ENCODE measurements around the gene TRIO. TPM values are rescaled to one million over a fixed set of nuclear protein-coding genes. Genes with fewer than 3 reads are reported as not detected.
A peak's percentile ranks its signal among the peaks of the same experiment; 100 is the strongest.

The TRIO gene
- total RNA-seq, 4 donors from 2014 or later = 21.2 to 105 (median 47.6) TPM

- Histone ChIP-seq H3K27ac (no peak overlapping the region), H3K9me3 (no peaks in the 10 kb centered on the region), H3K4me3 (no peak overlapping the region), H3K36me3 (peaks cover 0 to 24% (median 0%) of the 10 kb centered on the region in 3 donors), H3K4me1 (no peaks in the 10 kb centered on the region), H3K27me3 (no peaks in the 10 kb centered on the region)
- intact Hi-C loops (cut with DNase I) = no loop called here
- WGBS, 2 donors = 86 to 89% methylated on average over 5 of the region's 5 CpGs
- no peak for TF ChIP-seq POLR2A (IDR thresholded peaks at IDR 0.05)
- no peak for TF ChIP-seq CTCF (IDR thresholded peaks at IDR 0.05)
- DNase-seq = no peak
These were observed 293.8 kb downstream of the TRIO start for GRCh38 chr5:14436801-14437542.

- no peak for TF ChIP-seq POLR2A (IDR thresholded peaks at IDR 0.05)
- TF ChIP-seq CTCF (IDR thresholded peaks at IDR 0.05) = no peak
- Histone ChIP-seq H3K4me3 (no peak overlapping the region), H3K9me3 (no peaks in the 10 kb centered on the region), H3K27ac (no peak overlapping the region), H3K36me3 (peaks cover 0 to 22% (median 0%) of the 10 kb centered on the region in 3 donors), H3K27me3 (no peaks in the 10 kb centered on the region), H3K4me1 (no peaks in the 10 kb centered on the region)
- intact Hi-C loops (cut with DNase I) = no loop called here
- 80 to 82% methylated on average over 6 of the region's 6 CpGs for WGBS, 2 donors
- DNase-seq = no peak
These were observed 295.1 kb downstream of the TRIO start for GRCh38 chr5:14438195-14438606.

- intact Hi-C loops (cut with DNase I) = no loop called here
- Histone ChIP-seq H3K4me3 (no peak overlapping the region), H3K27ac (peak overlapping the region in 3 of 4 donors; percentile 40 to 84 (median 41)), H3K27me3 (no peaks in the 10 kb centered on the region), H3K9me3 (no peaks in the 10 kb centered on the region), H3K4me1 (peaks cover 0 to 4% (median 0%) of the 10 kb centered on the region in 3 donors), H3K36me3 (peaks cover 0 to 19% (median 0%) of the 10 kb centered on the region in 3 donors)
- no peak for DNase-seq
- no peak for TF ChIP-seq CTCF (IDR thresholded peaks at IDR 0.05)
- TF ChIP-seq POLR2A (IDR thresholded peaks at IDR 0.05) = no peak
- WGBS, 2 donors = 54 to 74% methylated on average over 13 to 14 of the region's 14 CpGs
These were observed 296.1 kb downstream of the TRIO start for GRCh38 chr5:14439087-14439871.

- no peak for DNase-seq
- intact Hi-C loops (cut with DNase I) = no loop called here
- TF ChIP-seq CTCF (IDR thresholded peaks at IDR 0.05) = no peak
- TF ChIP-seq POLR2A (IDR thresholded peaks at IDR 0.05) = no peak
- Histone ChIP-seq H3K4me3 (peak overlapping the region in 3 of 4 donors; percentile 40 to 60 (median 48)), H3K36me3 (peaks cover 0 to 19% (median 0%) of the 10 kb centered on the region in 3 donors), H3K27me3 (no peaks in the 10 kb centered on the region), H3K4me1 (peaks cover 0 to 11% (median 4%) of the 10 kb centered on the region in 3 donors), H3K27ac (peak overlapping the region; percentile 40 to 85 (median 68)), H3K9me3 (no peaks in the 10 kb centered on the region)
- 63 to 69% methylated on average over 10 of the region's 10 CpGs for WGBS, 2 donors
These were observed 297.1 kb downstream of the TRIO start for GRCh38 chr5:14440223-14440581.
